Smooth muscle cell (in vitro differentiated cells): ENCODE data around the gene KCNH2. TPM values are rescaled to one million over a fixed set of nuclear protein-coding genes. Genes with fewer than 3 reads are reported as not detected.

Source experiments
- DNase-seq: peaks from one replicate; lab custom pipeline; 2025; ENCODE audit not compliant: unreplicated experiment; lab: John Stamatoyannopoulos, UW
- H2AFZ ChIP-seq: fragments of 200-600 bp; sonication (generic); 2 replicates; pipeline ENCODE4 v1.6.0; 2016; ENCODE audit warnings: antibody characterized with exemption, low read depth, mild to moderate bottlenecking
- H3F3A ChIP-seq: fragments of 200-600 bp; sonication (generic); 2 replicates; pipeline ENCODE4 v1.6.0; 2017; ENCODE audit warnings: antibody characterized with exemption, low read depth
- H3K27ac ChIP-seq: fragments of 200-600 bp; sonication (generic); 2 replicates; pipeline ENCODE4 v1.5.1; 2016; ENCODE audit warnings: low read depth, mild to moderate bottlenecking
- H3K27me3 ChIP-seq: fragments of 200-600 bp; sonication (generic); 2 replicates; pipeline ENCODE4 v1.6.1; 2016; ENCODE audit warnings: low read depth, mild to moderate bottlenecking
- H3K36me3 ChIP-seq: fragments of 200-600 bp; sonication (generic); 2 replicates; pipeline ENCODE4 v1.5.1; 2016; ENCODE audit warnings: low read depth
- H3K4me1 ChIP-seq: fragments of 200-600 bp; sonication (generic); 2 replicates; pipeline ENCODE4 v1.5.1; 2016; ENCODE audit warnings: low read depth
- H3K4me2 ChIP-seq: fragments of 200-600 bp; sonication (generic); 2 replicates; pipeline ENCODE4 v1.6.0; 2016; ENCODE audit warnings: mild to moderate bottlenecking
- H3K4me3 ChIP-seq: fragments of 200-600 bp; sonication (generic); 2 replicates; pipeline ENCODE4 v1.5.1; 2016; ENCODE audit warnings: mild to moderate bottlenecking
- H3K79me2 ChIP-seq: fragments of 200-600 bp; sonication (generic); 2 replicates; pipeline ENCODE4 v1.6.0; 2016; ENCODE audit warnings: low read depth, mild to moderate bottlenecking
- H3K9ac ChIP-seq: fragments of 200-600 bp; sonication (generic); 2 replicates; pipeline ENCODE4 v1.6.0; 2016; ENCODE audit warnings: low read depth
- H3K9me3 ChIP-seq: fragments of 200-600 bp; sonication (generic); replicated peaks from 2 replicates; pipeline ENCODE4 v1.5.1; 2016; ENCODE audit warnings: low read depth
- H4K20me1 ChIP-seq: fragments of 200-600 bp; sonication (generic); 2 replicates; pipeline ENCODE4 v1.6.0; 2016; ENCODE audit warnings: low read depth
- WGBS: methylation state at CpG from one replicate; pipeline ENCODE4 v1.1.7; 2016; ENCODE audit warnings: low lambda C conversion rate; 5-methylcytosine and 5-hydroxymethylcytosine counted together
- polyA plus RNA-seq: library from polyadenylated mRNA; unstranded; fragments of >200 nt; fragmentation: Nextera tagmentation; extraction: Ambion mirVana; gene quantifications from 2 replicates; pipeline ENCODE4 v1.2.1, GENCODE V29; 2016
- total RNA-seq: library from RNA; depleted of rRNA; stranded (reverse); fragments of >200 nt; gene quantifications from 2 replicates; pipeline ENCODE4 v1.2.3, GENCODE V29; 2014
- TF ChIP-seq, protein P1 (sequence below): fragments of 200-600 bp; sonication (generic); IDR thresholded peaks from 2 replicates; pipeline ENCODE4 v1.5.1; 2017; ENCODE audit warnings: borderline replicate concordance, mild to moderate bottlenecking, antibody characterized with exemption; ENCODE audit not compliant: insufficient read depth, poor library complexity, severe bottlenecking

Gene KCNH2
- total and polyA plus RNA-seq, 2 experiments from 2014 or later = 12.9 to 37.7 TPM

DNA sequence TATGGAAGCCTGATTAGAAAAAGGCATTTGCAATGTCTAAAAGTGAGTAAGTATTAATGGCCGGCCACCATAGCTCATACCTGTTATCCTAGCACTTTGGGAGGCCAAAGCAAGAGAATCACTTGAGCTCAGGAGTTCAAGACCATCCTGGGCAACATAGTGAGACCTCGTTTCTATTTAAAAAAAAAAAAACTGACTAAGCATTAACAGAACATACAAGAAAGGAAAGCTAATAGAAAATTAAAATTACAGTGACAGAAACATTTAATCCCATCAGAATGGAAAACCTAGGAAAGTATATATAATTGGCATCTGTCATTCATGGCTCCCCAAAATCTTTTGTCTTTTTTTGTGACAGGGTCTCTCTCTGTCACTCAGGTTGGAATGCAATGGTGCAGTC lies 69.9 kb downstream of the KCNH2 start:
- no peak for DNase-seq
- H3K27me3 ChIP-seq = peaks cover 30% of the 10 kb centered on the region
- H3F3A ChIP-seq = no peaks in the 10 kb centered on the region
- no peaks in the 10 kb centered on the region for H3K4me1 ChIP-seq
- WGBS = 73% methylated on average over 2 of the region's 2 CpGs
- H3K27ac ChIP-seq = no peak overlapping the region
- TF ChIP-seq, protein P1, sequence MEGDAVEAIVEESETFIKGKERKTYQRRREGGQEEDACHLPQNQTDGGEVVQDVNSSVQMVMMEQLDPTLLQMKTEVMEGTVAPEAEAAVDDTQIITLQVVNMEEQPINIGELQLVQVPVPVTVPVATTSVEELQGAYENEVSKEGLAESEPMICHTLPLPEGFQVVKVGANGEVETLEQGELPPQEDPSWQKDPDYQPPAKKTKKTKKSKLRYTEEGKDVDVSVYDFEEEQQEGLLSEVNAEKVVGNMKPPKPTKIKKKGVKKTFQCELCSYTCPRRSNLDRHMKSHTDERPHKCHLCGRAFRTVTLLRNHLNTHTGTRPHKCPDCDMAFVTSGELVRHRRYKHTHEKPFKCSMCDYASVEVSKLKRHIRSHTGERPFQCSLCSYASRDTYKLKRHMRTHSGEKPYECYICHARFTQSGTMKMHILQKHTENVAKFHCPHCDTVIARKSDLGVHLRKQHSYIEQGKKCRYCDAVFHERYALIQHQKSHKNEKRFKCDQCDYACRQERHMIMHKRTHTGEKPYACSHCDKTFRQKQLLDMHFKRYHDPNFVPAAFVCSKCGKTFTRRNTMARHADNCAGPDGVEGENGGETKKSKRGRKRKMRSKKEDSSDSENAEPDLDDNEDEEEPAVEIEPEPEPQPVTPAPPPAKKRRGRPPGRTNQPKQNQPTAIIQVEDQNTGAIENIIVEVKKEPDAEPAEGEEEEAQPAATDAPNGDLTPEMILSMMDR = no peak
- H3K9ac ChIP-seq = no peak overlapping the region
- H3K9me3 ChIP-seq = no peaks in the 10 kb centered on the region
- no peak overlapping the region for H3K4me2 ChIP-seq
- no peak overlapping the region for H3K4me3 ChIP-seq
- H3K79me2 ChIP-seq = no peaks in the 10 kb centered on the region
- H2AFZ ChIP-seq = no peak overlapping the region
- H4K20me1 ChIP-seq = no peaks in the 10 kb centered on the region
- no peaks in the 10 kb centered on the region for H3K36me3 ChIP-seq

DNA sequence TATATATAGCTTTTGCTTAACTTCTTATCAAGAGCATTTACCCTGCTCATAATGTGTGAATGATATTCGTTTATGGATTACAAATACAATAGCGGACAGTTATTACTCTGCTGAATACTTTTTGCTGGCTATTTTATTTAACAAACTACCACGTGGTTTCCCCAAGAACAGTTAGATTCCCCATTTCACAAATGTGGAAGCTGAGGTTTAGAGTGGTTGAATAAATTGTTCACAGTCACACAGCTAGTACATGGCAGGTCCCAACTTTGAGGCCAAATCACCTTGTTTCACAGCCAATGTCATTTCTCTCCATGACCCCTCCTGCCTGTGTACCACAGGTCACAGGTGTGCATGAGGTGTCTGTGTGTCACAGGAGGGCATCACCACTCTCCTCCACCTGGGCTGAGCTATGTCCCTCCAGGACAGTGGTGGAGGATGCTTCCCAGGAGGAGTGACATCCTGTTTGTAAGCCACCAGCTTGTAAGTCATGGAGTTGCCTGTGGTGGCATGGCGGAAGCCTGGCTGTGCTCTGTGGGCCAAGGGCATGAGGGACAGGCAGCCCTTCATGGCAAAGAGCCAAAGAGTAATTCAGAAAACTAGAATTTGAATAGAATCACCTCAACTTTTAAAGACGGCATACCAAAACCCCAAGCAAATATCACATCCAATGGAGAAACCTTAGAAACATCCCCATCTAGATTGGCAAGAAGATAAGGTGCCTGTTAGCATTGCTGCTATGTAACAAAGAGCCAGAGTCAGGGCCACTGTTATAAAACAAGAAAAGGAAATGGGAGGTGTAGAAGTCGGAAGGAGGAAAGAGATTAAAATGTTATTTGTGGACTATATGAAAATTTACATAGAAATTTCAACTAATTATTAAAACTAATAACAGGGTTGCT lies 73.9 kb downstream of the KCNH2 start:
- no peaks in the 10 kb centered on the region for H3F3A ChIP-seq
- no peaks in the 10 kb centered on the region for H3K79me2 ChIP-seq
- H3K27ac ChIP-seq = no peak overlapping the region
- WGBS = 80% methylated on average over 6 of the region's 6 CpGs
- TF ChIP-seq, protein P1 = no peak
- H3K4me3 ChIP-seq = no peak overlapping the region
- no peak overlapping the region for H3K4me2 ChIP-seq
- H2AFZ ChIP-seq = no peak overlapping the region
- no peaks in the 10 kb centered on the region for H3K36me3 ChIP-seq
- no peaks in the 10 kb centered on the region for H3K9me3 ChIP-seq
- no peaks in the 10 kb centered on the region for H4K20me1 ChIP-seq
- DNase-seq = no peak
- peaks cover 8% of the 10 kb centered on the region for H3K27me3 ChIP-seq
- H3K4me1 ChIP-seq = no peaks in the 10 kb centered on the region
- H3K9ac ChIP-seq = no peak overlapping the region

DNA sequence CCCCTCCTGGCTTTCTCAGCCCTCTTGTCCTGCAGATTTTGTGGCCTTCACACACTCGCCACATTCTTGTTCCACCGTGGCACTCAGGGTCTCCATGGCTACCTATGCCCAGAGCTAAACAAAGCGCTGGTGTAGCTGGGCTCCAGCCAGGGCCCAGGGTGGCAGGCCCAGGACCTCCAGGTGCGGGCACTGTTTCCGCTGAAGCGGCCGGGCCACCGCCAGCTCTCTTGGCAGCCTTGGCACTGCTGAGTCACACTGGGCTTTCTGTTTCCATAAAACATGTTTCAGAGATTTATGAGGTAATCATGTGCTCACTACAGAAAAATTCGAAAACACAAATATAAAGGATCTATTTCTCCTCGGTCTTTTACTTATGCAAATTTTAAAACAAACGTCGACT lies 74.5 kb downstream of the KCNH2 start:
- Histone ChIP-seq H3K79me2 (no peaks in the 10 kb centered on the region), H3K27me3 (peaks cover 8% of the 10 kb centered on the region), H3F3A (no peaks in the 10 kb centered on the region), H3K4me2 (no peak overlapping the region), H3K36me3 (no peaks in the 10 kb centered on the region), H2AFZ (no peak overlapping the region), H3K9ac (no peak overlapping the region), H3K27ac (no peak overlapping the region), H3K9me3 (no peaks in the 10 kb centered on the region), H3K4me1 (no peaks in the 10 kb centered on the region), H3K4me3 (no peak overlapping the region), H4K20me1 (no peaks in the 10 kb centered on the region)
- WGBS = 92% methylated on average over 12 of the region's 12 CpGs
- TF ChIP-seq, protein P1 = no peak
- DNase-seq = no peak
